ENCODE measurements around the gene RCN2. TPM values are rescaled to one million over a fixed set of nuclear protein-coding genes. Genes with fewer than 3 reads are reported as not detected.

The RCN2 gene
- total and polyA plus RNA-seq, 2 of the 8 experiments (the other 6 are each of a cell fraction or from before 2014, with no cell fraction given), result 65.6 to 137 TPM

DNA sequence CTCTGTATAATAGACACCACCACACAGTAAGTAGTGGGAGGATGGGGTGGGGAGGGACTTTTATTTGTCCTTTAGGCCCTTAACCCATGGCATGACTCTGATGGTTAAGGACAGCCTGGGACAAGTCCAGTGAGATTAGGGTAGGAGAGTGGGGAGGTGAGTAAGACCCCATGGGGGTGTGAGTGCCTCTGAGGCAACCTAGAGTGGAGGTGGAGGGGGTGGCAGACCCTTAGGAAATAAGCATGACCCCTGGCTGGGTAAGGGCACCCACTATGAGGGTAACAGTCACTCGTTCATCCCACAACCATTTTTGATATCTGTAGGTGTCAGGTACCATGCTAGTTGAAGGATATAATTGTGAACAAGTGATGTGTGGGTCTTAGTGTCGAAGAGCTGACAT, 42.4 kb downstream of the RCN2 start (continued):
- TF ChIP-seq, protein P1, sequence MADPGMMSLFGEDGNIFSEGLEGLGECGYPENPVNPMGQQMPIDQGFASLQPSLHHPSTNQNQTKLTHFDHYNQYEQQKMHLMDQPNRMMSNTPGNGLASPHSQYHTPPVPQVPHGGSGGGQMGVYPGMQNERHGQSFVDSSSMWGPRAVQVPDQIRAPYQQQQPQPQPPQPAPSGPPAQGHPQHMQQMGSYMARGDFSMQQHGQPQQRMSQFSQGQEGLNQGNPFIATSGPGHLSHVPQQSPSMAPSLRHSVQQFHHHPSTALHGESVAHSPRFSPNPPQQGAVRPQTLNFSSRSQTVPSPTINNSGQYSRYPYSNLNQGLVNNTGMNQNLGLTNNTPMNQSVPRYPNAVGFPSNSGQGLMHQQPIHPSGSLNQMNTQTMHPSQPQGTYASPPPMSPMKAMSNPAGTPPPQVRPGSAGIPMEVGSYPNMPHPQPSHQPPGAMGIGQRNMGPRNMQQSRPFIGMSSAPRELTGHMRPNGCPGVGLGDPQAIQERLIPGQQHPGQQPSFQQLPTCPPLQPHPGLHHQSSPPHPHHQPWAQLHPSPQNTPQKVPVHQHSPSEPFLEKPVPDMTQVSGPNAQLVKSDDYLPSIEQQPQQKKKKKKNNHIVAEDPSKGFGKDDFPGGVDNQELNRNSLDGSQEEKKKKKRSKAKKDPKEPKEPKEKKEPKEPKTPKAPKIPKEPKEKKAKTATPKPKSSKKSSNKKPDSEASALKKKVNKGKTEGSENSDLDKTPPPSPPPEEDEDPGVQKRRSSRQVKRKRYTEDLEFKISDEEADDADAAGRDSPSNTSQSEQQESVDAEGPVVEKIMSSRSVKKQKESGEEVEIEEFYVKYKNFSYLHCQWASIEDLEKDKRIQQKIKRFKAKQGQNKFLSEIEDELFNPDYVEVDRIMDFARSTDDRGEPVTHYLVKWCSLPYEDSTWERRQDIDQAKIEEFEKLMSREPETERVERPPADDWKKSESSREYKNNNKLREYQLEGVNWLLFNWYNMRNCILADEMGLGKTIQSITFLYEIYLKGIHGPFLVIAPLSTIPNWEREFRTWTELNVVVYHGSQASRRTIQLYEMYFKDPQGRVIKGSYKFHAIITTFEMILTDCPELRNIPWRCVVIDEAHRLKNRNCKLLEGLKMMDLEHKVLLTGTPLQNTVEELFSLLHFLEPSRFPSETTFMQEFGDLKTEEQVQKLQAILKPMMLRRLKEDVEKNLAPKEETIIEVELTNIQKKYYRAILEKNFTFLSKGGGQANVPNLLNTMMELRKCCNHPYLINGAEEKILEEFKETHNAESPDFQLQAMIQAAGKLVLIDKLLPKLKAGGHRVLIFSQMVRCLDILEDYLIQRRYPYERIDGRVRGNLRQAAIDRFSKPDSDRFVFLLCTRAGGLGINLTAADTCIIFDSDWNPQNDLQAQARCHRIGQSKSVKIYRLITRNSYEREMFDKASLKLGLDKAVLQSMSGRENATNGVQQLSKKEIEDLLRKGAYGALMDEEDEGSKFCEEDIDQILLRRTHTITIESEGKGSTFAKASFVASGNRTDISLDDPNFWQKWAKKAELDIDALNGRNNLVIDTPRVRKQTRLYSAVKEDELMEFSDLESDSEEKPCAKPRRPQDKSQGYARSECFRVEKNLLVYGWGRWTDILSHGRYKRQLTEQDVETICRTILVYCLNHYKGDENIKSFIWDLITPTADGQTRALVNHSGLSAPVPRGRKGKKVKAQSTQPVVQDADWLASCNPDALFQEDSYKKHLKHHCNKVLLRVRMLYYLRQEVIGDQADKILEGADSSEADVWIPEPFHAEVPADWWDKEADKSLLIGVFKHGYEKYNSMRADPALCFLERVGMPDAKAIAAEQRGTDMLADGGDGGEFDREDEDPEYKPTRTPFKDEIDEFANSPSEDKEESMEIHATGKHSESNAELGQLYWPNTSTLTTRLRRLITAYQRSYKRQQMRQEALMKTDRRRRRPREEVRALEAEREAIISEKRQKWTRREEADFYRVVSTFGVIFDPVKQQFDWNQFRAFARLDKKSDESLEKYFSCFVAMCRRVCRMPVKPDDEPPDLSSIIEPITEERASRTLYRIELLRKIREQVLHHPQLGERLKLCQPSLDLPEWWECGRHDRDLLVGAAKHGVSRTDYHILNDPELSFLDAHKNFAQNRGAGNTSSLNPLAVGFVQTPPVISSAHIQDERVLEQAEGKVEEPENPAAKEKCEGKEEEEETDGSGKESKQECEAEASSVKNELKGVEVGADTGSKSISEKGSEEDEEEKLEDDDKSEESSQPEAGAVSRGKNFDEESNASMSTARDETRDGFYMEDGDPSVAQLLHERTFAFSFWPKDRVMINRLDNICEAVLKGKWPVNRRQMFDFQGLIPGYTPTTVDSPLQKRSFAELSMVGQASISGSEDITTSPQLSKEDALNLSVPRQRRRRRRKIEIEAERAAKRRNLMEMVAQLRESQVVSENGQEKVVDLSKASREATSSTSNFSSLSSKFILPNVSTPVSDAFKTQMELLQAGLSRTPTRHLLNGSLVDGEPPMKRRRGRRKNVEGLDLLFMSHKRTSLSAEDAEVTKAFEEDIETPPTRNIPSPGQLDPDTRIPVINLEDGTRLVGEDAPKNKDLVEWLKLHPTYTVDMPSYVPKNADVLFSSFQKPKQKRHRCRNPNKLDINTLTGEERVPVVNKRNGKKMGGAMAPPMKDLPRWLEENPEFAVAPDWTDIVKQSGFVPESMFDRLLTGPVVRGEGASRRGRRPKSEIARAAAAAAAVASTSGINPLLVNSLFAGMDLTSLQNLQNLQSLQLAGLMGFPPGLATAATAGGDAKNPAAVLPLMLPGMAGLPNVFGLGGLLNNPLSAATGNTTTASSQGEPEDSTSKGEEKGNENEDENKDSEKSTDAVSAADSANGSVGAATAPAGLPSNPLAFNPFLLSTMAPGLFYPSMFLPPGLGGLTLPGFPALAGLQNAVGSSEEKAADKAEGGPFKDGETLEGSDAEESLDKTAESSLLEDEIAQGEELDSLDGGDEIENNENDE (IDR thresholded peaks at IDR 0.05; ENCODE audit: insufficient replicate concordance, low read length), result no peak
- TF ChIP-seq TEAD4 (IDR thresholded peaks at IDR 0.05; ENCODE audit: low read depth, low read length), result no peak
- no peak for TF ChIP-seq TBP (IDR thresholded peaks at IDR 0.05; ENCODE audit: low read depth, low read length)
- TF ChIP-seq BACH1 (IDR thresholded peaks at IDR 0.05; ENCODE audit: low read length), result no peak
- no peak for TF ChIP-seq RXRA (IDR thresholded peaks at IDR 0.05; ENCODE audit: insufficient read depth, low read depth, low read length)
- TF ChIP-seq, protein P2, sequence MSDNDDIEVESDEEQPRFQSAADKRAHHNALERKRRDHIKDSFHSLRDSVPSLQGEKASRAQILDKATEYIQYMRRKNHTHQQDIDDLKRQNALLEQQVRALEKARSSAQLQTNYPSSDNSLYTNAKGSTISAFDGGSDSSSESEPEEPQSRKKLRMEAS (IDR thresholded peaks at IDR 0.05), result no peak
- no peak for TF ChIP-seq SUZ12 (IDR thresholded peaks at IDR 0.05; ENCODE audit: low read length)
- no peak for TF ChIP-seq SP4 (IDR thresholded peaks at IDR 0.05; ENCODE audit: low read length)
- no peak for TF ChIP-seq SP2 (IDR thresholded peaks at IDR 0.05; ENCODE audit: low read length)
- no peak for TF ChIP-seq SIRT6 (IDR thresholded peaks at IDR 0.05; ENCODE audit: low read length)
- TF ChIP-seq, protein P3, sequence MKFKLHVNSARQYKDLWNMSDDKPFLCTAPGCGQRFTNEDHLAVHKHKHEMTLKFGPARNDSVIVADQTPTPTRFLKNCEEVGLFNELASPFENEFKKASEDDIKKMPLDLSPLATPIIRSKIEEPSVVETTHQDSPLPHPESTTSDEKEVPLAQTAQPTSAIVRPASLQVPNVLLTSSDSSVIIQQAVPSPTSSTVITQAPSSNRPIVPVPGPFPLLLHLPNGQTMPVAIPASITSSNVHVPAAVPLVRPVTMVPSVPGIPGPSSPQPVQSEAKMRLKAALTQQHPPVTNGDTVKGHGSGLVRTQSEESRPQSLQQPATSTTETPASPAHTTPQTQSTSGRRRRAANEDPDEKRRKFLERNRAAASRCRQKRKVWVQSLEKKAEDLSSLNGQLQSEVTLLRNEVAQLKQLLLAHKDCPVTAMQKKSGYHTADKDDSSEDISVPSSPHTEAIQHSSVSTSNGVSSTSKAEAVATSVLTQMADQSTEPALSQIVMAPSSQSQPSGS (IDR thresholded peaks at IDR 0.05; ENCODE audit: low read length), result no peak

All from H1 (cell line).